ENCODE data around the gene P4HA2.

Gene P4HA2

GRCh38 chr5:132246806-132247205 is 19.2 kb upstream of the P4HA2 start:
- DNase-seq = no peak

GRCh38 chr5:132245593-132245992 is 17.9 kb upstream of the P4HA2 start:
- no peak for DNase-seq

GRCh38 chr5:132243366-132243977 is 15.8 kb upstream of the P4HA2 start:
- peak; percentile 5 for DNase-seq

- no peak for DNase-seq
Observed at GRCh38 chr5:132239776-132240175, 12.1 kb upstream of the P4HA2 start.

DNA sequence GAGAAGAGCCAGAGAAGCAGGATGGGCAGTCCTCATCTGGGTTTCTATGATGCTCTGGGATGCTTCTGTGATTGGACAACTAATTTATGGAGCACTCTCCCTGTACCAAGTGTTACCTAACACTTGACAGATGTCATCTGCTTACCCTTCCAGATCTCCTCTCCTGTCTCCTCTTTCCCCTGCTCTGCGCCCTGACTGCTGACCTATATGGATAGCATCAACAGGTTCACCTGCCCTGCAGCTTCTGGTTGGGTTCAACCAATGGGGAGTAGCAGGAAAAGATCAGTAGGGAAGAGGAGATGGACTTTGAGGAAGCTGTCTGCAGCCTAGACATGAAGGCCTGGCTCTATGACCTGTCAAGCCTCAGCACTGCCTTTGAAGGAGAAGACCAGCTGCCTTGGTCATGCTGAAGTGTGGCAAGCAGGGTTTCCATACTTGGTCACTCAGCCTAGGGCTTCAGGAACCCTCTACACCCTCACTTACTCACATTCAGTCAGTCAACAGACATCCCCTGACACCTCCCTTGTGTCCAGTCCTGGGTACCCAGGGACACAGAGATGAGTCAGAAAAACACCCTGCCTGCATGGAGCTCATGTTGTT is 11.3 kb upstream of the P4HA2 start:
- DNase-seq = no peak

- DNase-seq = peak; percentile 77
Observed at GRCh38 chr5:132238169-132238744, 10.6 kb upstream of the P4HA2 start.

GRCh38 chr5:132237670-132238069 is 10.0 kb upstream of the P4HA2 start:
- DNase-seq = no peak

DNA sequence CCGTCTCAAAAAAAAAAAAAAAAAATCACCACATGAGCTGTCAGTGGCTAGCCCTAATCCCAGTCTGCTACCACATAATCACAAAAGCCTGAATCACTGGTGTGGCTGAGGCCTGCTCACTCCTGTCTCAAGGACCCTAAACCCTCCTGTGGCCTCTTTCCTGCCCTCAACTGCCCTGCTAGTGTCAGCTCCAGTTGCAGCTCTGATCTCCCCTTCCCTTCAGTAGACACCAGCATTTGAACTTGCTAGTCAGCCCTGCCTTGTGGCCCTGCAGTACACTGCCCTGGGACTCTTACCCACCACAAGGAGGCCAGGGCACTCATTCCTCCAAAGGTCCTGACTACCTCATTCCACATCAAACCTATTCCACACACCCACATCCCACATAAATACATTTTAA is 9.5 kb upstream of the P4HA2 start:
- DNase-seq = no peak

DNA sequence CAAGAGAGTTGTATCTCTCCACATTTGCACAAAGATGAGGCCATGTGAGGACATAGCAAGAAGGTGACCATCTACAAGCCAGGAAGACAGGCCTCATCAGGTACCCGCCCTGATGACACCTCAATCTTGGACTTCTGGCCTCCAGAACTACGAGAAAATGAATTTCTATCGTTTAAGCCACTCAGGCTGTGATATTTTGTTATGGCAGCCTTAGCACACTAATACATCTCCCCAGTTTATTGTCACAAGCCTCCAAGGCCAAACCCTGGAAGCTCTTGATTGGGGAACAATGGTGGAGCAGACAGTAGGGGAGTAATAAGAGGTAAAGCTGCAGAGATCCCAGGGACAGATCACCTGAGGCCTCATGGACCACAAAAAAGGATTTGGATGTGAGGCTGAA is 7.7 kb upstream of the P4HA2 start:
- DNase-seq = no peak

DNA sequence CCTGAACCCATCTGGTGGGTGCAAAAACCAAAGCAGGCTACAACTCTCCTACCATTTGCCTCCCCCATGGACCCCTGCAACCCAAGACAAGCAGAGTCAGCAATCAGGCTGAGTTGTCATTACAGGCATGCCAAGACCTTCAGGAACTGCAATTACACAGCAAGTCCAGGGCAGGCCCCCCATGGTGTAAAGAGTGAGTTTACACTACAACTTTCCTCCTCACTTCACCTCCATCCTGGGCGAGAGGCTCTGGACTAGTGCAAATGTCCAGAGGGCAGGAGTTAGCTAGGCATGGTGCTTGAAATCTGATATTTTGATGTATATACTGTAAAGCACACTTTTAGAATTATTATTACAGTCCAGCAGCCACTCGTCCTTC is 7.0 kb upstream of the P4HA2 start:
- no peak for DNase-seq

- DNase-seq = no peak
Observed at GRCh38 chr5:132233811-132234683, 6.4 kb upstream of the P4HA2 start.

DNA sequence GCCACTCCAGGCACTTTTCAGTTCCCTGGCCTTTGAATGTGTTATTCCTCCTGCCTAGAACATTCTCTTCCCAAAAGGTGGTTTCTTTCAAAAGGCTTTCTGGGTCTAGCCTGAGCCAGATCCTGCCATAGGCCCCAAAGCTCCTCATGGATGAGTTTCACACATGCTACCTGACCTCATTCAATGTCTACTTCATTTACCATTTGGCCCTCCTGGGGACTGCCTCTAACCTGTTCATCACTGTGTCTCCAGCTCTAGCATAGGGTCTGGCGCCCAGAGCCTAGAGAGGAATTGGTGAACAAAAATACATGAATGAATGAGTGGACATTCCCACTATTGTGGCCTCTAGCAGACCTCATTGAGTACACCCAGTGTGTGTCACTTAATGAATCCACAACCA is 5.4 kb upstream of the P4HA2 start:
- no peak for DNase-seq

GRCh38 chr5:132232465-132232864 is 4.8 kb upstream of the P4HA2 start:
- DNase-seq = no peak

- no peak for DNase-seq
Observed at GRCh38 chr5:132230871-132231270, 3.2 kb upstream of the P4HA2 start.

DNA sequence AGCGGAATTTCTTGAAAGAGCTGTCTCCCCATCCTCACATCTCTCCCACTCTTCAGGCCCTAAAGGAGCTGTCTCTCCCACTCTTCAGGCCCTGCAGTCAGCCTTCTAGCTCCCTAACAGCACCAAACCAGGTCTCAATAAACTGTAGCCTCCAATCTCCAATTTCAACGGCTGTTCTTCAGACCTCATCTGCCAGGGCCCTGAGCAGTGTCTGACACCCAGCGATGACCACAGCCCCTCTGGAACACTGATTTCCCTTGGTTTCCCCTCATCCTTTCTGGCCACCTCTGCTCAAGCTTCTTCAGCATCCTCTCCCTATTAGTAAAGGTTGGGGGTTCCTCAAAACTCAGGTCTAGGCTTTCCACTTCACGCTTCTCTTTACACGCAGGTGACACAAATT is 1.6 kb upstream of the P4HA2 start:
- no peak for DNase-seq

GRCh38 chr5:132228241-132229035 is 785 bp upstream of the P4HA2 start:
- no peak for DNase-seq

- no peak for DNase-seq
Observed at GRCh38 chr5:132227235-132227484, 493 bp downstream of the P4HA2 start.

- no peak for DNase-seq
Observed at GRCh38 chr5:132226516-132227234, 978 bp downstream of the P4HA2 start.

DNA sequence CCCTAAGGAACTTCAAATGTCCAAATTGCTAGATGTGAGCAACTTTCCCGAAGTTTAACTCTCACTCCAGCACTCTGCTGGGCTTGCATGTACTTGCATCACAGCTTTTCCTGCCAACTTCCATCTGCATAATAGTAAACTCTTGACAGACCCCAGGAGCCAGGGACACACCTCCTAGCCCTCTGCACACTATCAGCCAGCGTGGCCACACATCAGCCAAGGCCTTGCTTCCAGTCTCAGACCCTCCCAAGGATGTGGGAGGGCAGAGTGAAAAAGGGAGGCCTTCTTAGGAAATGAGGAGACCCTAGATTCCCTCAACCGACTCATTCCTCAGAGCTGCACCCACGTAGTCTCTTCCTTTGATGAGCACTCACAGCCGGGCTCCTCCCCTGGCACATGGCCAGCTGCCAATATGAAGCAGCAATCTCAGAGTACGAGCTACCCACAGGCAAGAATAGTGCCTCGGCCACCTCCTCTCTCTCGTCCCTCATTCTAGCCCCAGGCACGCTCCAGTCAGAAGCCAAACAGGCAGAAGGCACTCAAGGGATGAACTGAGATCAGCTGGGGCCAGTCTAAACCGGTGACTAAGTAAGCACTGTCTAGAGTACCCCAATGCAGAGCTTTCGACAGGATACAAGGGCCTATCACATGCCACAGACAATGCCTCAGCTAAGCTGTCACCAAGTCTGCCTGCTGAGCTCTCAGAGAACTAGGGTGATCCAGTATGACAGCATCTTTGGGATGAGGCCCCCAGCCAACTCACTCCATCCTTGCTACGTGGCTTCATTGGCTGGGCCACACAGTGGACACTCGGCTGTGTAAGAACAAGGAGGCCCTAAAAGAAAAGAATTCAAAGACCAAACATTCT is 2.3 kb downstream of the P4HA2 start:
- DNase-seq = no peak

- DNase-seq = no peak
Observed at GRCh38 chr5:132224716-132225115, 2.9 kb downstream of the P4HA2 start.

DNA sequence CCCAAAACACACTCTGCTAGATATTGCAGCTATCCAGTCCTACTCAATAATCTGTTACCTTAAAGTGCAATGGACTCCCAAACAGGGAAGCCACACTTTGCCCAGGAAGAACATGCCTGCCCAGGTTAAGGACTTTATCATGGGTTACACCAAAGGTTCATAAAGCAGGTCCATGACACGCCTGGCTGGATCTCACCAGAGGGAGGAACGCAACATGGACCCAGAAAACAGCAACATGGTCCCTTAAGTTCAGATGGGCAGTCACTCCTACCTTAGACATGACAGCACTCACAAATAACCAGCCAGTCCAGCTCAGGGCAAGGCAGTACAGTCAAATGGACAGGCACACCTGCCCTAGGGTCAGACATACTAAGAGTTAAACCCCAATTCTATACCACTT is 3.8 kb downstream of the P4HA2 start:
- no peak for DNase-seq

GRCh38 chr5:132222649-132223038 is 5.0 kb downstream of the P4HA2 start:
- no peak for DNase-seq
